ENCODE measurements around the gene GCH1. TPM values are rescaled to one million over a fixed set of nuclear protein-coding genes. Genes with fewer than 3 reads are reported as not detected.

GCH1 gene
- polyA plus RNA-seq, 3 donors, result 55.3 to 68.6 (median 63.3) TPM

DNA sequence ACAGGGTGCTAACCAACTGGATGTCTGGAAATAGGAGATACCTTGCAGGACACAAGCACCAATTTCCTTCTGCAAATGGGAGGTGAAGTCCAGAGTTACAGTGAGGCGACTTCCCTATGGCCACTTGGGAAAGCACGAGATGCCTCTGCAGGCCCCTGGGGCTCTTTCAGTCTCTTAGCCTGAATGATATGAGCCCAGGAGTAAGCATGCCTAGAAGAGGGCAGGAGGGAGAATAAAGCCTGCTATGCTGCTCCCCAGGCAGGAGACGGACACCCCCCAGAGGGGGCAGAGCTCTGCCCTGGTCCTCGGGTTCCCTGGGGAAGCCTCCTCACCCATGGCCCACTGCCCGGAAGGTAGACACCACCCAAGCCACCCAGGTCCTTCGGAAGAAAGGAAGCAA is 105.1 kb downstream of the GCH1 start:
- no peak for DNase-seq
- intact Hi-C loops (cut with micrococcal nuclease), result no loop called here
- Mint-ChIP-seq H3K4me1 (peaks cover 4% of the 10 kb centered on the region), H3K36me3 (peaks cover 0 to 6% of the 10 kb centered on the region in 2 donors), H3K4me3 (no peak overlapping the region), H3K9me3 (peaks cover 7 to 21% (median 13%) of the 10 kb centered on the region in 7 donors), H3K27ac (peak overlapping the region in 1 of 7 donors; percentile 64), H3K27me3 (ENCODE audit: low read depth in 3 of 3) (peaks cover 8 to 11% (median 10%) of the 10 kb centered on the region in 3 donors)
- Histone ChIP-seq H3K9ac (ENCODE audit: insufficient read depth, low read length, poor library complexity, severe bottlenecking) (no peak overlapping the region), H3K79me2 (ENCODE audit: insufficient read depth, low read length) (no peaks in the 10 kb centered on the region), H3K9me3 (replicated peaks in 1 of 2; ENCODE audit: control insufficient read depth in 1 of 2, insufficient read depth in 1 of 2, low read length in 2 of 2) (peaks cover 12% of the 10 kb centered on the region in 2 donors), H3K27me3 (ENCODE audit: control insufficient read depth in 2 of 2, insufficient read depth in 2 of 2, low read length in 2 of 2) (peaks cover 0 to 3% of the 10 kb centered on the region in 2 donors), H2AFZ (ENCODE audit: insufficient read depth, low read depth, low read length, poor library complexity, severe bottlenecking) (no peak overlapping the region), H3K4me2 (replicated peaks; ENCODE audit: extremely low read depth, low read length, poor library complexity, severe bottlenecking) (no peak overlapping the region), H3K36me3 (replicated peaks in 1 of 2; ENCODE audit: control insufficient read depth in 1 of 2, insufficient read depth in 2 of 2, low read length in 2 of 2) (no peaks in the 10 kb centered on the region), H3K27ac (ENCODE audit: low read depth in 1 of 2, low read length in 2 of 2) (no peak overlapping the region), H3K4me3 (replicated peaks in 1 of 3; ENCODE audit: low read depth in 2 of 3, low read length in 3 of 3) (no peak overlapping the region), H3K4me1 (ENCODE audit: control insufficient read depth in 1 of 2, insufficient read depth in 2 of 2, low read length in 2 of 2) (peaks cover 0 to 12% of the 10 kb centered on the region in 2 donors), H4K20me1 (ENCODE audit: insufficient read depth, low read length) (no peaks in the 10 kb centered on the region)
- TF ChIP-seq, protein P1, sequence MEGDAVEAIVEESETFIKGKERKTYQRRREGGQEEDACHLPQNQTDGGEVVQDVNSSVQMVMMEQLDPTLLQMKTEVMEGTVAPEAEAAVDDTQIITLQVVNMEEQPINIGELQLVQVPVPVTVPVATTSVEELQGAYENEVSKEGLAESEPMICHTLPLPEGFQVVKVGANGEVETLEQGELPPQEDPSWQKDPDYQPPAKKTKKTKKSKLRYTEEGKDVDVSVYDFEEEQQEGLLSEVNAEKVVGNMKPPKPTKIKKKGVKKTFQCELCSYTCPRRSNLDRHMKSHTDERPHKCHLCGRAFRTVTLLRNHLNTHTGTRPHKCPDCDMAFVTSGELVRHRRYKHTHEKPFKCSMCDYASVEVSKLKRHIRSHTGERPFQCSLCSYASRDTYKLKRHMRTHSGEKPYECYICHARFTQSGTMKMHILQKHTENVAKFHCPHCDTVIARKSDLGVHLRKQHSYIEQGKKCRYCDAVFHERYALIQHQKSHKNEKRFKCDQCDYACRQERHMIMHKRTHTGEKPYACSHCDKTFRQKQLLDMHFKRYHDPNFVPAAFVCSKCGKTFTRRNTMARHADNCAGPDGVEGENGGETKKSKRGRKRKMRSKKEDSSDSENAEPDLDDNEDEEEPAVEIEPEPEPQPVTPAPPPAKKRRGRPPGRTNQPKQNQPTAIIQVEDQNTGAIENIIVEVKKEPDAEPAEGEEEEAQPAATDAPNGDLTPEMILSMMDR (IDR thresholded peaks at IDR 0.05), result no peak
- 93% methylated on average over 2 of the region's 6 CpGs for WGBS (ENCODE audit: insufficient coverage)

GRCh38 chr14:54796961-54797360 is 105.7 kb downstream of the GCH1 start:
- peak overlapping the region in 1 of 7 donors; percentile 58 for H3K27ac Mint-ChIP-seq
- H3K27ac ChIP-seq (ENCODE audit: low read depth in 1 of 2, low read length in 2 of 2), result no peak overlapping the region
- peaks cover 0 to 17% of the 10 kb centered on the region in 2 donors for H3K4me1 ChIP-seq (ENCODE audit: control insufficient read depth in 1 of 2, insufficient read depth in 2 of 2, low read length in 2 of 2)
- H3K4me3 Mint-ChIP-seq, result no peak overlapping the region
- TF ChIP-seq, protein P1 (IDR thresholded peaks at IDR 0.05), result no peak
- intact Hi-C loops (cut with micrococcal nuclease), result no loop called here
- no peak overlapping the region for H3K9ac ChIP-seq (ENCODE audit: insufficient read depth, low read length, poor library complexity, severe bottlenecking)
- H3K79me2 ChIP-seq (ENCODE audit: insufficient read depth, low read length), result no peaks in the 10 kb centered on the region
- no peak overlapping the region for H2AFZ ChIP-seq (ENCODE audit: insufficient read depth, low read depth, low read length, poor library complexity, severe bottlenecking)
- H3K27me3 Mint-ChIP-seq (ENCODE audit: low read depth in 3 of 3), result peaks cover 8 to 10% (median 9%) of the 10 kb centered on the region in 3 donors
- no peak for DNase-seq
- H3K4me1 Mint-ChIP-seq, result peaks cover 4% of the 10 kb centered on the region
- peaks cover 7 to 21% (median 13%) of the 10 kb centered on the region in 7 donors for H3K9me3 Mint-ChIP-seq
- no peaks in the 10 kb centered on the region for H3K36me3 ChIP-seq (replicated peaks in 1 of 2; ENCODE audit: control insufficient read depth in 1 of 2, insufficient read depth in 2 of 2, low read length in 2 of 2)
- peaks cover 0 to 3% of the 10 kb centered on the region in 2 donors for H3K27me3 ChIP-seq (ENCODE audit: control insufficient read depth in 2 of 2, insufficient read depth in 2 of 2, low read length in 2 of 2)
- no peak overlapping the region for H3K4me2 ChIP-seq (replicated peaks; ENCODE audit: extremely low read depth, low read length, poor library complexity, severe bottlenecking)
- peaks cover under 1 to 6% of the 10 kb centered on the region in 2 donors for H3K36me3 Mint-ChIP-seq
- H3K9me3 ChIP-seq (replicated peaks in 1 of 2; ENCODE audit: control insufficient read depth in 1 of 2, insufficient read depth in 1 of 2, low read length in 2 of 2), result peaks cover 12% of the 10 kb centered on the region in 2 donors
- no peak overlapping the region for H3K4me3 ChIP-seq (replicated peaks in 1 of 3; ENCODE audit: low read depth in 2 of 3, low read length in 3 of 3)
- no peaks in the 10 kb centered on the region for H4K20me1 ChIP-seq (ENCODE audit: insufficient read depth, low read length)
